NCI-H2107 treated with DMSO at 0.1 percent for 48 hours (cell line): Measurements from ENCODE around the gene ZNF763.
"Not testable (repeated sequence)": the region's sequence is repeated elsewhere in the genome, so short reads cannot be mapped to it uniquely, and the experiment has no call there.

Experiments used
- DNase-seq: peaks from one replicate; lab custom pipeline; 2025; ENCODE audit not compliant: unreplicated experiment; lab: John Stamatoyannopoulos, UW

ZNF763 gene

DNA sequence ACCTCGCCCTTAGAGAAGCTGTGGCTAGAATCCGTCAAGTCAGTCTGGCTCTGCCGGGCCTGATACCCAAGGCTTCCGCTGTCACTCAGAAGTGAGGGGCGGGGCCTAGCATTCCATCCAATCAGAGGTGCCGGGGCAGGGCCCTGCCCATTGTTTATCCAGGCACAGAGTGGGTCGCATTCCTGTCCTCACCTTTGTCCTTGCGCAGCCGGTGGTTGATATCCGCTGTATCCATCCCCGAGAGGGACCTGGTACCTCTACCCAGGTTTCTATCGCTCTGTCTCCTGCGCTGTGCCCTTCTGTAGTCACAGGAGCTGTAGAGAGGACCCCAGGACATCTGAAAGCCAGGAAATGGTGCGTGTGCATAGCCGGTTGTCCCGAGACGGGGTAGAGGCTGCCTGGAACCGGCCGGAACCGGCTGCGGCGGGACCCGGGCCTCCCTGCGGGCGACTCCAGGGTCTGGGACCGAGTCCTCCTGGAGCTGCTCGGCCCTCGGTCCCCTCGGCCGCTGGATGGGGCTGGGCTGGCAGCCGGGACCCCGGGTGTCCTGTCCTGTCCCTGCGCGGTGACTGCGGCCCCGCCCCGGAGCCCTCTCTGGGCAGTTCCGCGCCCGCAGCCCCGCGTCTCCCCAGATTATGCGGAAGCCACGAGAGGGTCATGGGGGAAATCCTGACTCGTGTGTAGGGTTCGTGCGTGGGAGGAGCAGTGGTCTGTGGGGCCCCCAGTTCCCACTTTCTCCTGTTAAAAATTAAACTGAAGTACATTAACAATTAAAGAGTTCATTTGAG is at the start of gene ZNF763:
Gene ZNF763, plus strand, starts transcription at position 183 of the 788 bp plus-strand sequence. Its CDS starts 169 bp downstream, at position 352.
- peak; percentile 12 for DNase-seq

GRCh38 chr19:11921852-11922495 is 42.9 kb upstream of the ZNF763 start:
- DNase-seq: no peak

DNA sequence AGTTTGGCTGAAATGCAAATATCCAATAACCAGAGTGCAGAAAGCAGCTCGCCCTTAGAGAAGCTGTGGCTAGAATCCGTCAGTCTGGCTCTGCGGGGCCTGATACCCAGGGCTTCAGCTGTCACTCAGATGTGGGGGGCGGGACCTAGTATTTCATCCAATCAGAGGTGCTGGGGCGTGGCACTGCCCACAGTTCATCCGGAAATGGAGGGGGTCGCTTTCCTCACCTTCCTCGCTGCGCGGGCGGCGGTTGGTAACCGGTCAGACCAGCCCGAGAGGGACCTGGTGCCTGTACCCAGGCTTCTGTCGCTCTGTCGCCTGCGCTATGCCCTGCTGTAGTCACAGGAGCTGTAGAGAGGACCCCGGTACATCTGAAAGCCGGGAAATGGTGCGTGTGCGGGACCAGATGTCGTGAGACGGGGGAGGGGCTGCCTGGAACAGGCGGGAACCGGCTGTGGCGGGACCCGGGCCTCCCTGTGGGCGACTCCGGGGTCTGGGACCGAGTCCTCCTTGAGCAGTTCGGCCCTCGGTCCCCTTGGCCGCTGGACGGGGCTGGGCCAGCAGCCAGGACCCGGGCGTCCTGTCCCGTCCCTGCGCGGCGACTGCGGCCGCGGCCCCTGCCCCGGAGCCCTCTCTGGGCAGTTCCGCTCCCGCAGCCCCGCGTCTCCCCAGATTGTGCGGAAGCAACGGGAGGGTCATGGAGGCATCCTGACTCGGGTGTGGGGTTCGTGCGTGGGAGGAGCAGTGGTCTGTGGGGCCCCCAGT is 39.8 kb upstream of the ZNF763 start, which contains the start of gene ZNF700:
Gene ZNF700, plus strand, starts transcription at position 222 of the 765 bp plus-strand sequence. Its CDS starts 104 bp downstream, at position 326.
- peak; percentile 85 for DNase-seq

DNA sequence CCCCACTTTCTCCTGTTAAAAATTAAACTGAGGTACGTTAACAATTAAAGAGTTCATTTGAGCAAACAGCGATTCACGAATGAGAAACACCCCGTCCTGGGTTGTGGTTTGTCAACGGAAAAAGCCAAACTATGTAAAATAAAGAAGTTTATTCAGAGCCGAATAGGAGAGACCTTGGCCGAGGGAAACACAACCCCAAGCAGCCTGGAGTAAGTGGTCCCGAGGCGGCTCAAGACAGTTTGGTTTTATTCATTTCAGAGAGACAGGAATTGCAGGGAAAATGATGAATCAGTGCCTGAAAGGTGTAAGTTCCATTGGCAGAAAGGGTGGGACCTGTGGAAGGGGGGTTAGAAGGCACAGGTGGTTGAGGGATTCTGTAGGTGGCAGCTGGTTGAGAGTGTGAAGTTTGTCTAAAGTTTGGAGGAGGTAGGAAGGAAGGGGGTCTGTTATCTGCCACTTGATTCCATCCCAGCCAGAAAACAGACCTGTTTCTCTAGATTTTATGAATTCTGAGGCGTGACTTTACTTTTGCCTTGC is 39.1 kb upstream of the ZNF763 start:
- not testable (repeated sequence) for DNase-seq

GRCh38 chr19:11927227-11927626 is 37.6 kb upstream of the ZNF763 start:
- no peak for DNase-seq

DNA sequence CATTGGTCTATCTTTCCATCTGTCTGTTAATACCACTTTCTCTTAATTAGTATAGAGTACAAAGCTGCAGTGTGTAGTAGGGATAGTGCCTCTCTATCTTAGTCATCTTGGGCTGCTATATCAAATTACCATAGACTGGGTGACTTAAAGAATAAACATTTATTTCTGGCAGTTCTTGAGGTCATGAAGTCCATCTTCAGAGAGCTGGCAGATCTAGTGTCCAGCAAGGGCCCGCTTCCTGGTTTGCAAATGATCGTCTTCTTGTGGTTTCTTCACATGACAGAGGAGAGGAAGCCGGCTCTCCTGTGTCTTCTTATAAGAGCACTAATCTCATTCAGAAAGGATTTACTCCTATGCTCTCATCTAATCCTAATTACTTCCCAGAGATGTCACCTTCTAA is 33.8 kb upstream of the ZNF763 start:
- DNase-seq: no peak

- DNase-seq: no peak
Measured at GRCh38 chr19:11931513-11931912, 33.3 kb upstream of the ZNF763 start.

DNA sequence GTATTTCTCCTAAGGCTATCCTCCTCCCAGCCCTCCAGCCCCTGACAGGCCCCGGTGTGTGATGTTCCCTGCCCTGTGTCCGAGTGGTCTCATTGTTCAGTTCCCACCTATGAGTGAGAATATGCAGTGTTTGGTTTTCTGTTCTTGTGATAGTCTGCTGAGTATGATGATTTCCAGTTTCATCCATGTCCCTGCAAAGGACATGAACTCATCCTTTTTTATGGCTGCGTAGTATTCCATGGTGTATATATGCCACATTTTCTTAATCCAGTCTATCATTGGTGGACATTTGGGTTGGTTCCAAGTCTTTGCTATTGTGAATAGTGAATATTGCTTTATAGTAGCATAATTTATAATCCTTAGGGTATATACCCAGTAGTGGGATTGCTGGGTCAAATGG is 29.0 kb upstream of the ZNF763 start:
- not testable (repeated sequence) for DNase-seq

GRCh38 chr19:11938383-11938782 is 26.5 kb upstream of the ZNF763 start:
- DNase-seq: not testable (repeated sequence)

DNA sequence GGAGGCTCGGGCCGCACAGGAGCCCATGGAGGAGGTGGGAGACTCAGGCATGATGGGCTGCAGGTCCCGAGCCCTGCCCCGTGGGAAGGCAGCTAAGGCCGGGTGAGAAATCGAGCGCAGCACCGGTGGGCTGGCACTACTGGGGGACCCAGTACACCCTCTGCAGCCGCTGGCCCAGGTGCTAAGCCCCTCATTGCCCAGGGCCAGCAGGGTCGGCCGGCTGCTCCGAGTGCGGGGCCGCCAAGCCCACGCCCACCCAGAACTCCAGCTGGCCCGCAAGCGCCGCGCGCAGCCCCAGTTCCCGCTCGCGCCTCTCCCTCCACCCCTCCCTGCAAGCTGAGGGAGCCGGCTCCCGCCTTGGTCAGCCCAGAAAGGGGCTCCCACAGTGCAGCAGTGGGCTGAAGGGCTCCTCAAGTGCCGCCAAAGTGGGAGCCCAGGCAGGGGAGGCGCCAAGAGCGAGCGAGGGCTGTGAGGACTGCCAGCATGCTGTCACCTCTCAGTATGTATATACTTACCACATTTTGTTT is 23.4 kb upstream of the ZNF763 start:
- DNase-seq: not testable (repeated sequence)

DNA sequence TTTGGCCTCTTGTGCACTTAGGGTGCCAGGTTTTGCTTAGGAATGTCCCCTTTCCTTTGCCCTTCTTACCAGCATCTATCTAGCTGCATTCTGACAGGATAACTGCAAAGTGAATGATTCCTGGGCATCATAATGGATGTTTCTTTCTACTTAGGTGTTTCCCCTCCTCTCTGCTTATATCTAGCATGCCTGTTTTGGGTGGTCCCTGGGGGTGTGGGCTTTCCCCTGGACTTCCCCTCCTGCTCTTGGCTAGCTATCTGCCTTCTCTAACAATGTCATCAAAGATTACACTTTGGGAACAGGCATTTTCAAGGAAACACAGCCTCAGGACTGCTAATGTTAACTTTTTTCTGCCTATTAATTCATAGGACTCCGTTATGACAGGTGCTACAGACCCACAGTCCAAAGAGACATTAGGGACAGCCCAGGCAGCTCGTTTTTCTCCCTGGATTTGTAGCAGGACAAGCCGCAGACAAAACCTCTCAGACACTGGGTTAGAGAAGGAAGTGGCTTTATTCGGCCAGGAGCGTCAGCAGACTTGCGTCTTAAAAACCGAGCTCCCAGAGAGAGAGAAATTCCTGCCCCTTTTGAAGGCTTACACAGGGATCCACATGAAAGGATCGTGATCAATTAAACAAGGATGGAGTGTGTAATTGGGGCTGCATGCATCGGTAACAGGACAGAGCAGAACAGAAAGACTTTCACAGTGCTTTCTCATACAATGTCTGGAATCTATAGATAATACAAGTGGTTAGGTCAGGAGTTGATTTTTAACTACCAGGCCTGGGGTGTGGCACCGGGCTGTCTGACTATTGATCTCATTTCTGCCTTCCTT is 22.6 kb upstream of the ZNF763 start:
- DNase-seq: no peak

DNA sequence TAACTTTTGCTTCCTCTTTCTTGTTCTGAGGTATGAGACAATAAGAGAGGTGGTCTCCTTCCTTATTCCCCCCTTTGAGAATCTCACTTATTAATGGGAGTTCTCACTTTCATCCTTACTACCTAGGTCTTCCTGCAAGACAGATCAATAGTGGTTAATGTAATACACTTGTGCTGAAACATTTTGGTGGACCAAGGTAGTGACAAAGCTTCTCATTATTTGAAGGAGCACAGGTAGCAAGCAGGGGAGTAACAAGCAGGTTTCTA is 22.1 kb upstream of the ZNF763 start:
- no peak for DNase-seq

- DNase-seq: no peak
Measured at GRCh38 chr19:11944656-11945055, 20.2 kb upstream of the ZNF763 start.

DNA sequence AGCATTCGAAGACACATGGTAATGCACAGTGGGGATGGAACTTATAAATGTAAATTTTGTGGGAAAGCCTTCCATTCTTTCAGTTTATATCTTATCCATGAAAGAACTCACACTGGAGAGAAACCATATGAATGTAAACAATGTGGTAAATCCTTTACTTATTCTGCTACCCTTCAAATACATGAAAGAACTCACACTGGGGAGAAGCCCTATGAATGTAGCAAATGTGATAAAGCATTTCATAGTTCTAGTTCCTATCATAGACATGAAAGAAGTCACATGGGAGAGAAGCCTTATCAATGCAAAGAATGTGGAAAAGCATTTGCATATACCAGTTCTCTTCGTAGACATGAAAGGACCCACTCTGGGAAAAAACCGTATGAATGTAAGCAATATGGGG is 16.2 kb upstream of the ZNF763 start:
- no peak for DNase-seq

DNA sequence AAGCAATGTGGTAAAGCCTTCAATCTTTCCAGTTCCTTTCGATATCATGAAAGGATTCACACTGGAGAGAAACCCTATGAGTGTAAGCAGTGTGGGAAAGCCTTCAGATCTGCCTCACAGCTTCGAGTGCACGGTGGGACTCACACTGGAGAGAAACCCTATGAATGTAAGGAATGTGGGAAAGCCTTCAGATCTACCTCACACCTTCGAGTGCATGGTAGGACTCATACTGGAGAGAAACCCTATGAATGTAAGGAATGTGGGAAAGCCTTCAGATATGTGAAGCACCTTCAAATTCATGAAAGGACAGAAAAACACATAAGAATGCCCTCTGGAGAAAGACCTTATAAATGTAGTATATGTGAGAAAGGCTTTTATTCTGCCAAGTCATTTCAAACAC is 15.6 kb upstream of the ZNF763 start:
- DNase-seq: no peak

DNA sequence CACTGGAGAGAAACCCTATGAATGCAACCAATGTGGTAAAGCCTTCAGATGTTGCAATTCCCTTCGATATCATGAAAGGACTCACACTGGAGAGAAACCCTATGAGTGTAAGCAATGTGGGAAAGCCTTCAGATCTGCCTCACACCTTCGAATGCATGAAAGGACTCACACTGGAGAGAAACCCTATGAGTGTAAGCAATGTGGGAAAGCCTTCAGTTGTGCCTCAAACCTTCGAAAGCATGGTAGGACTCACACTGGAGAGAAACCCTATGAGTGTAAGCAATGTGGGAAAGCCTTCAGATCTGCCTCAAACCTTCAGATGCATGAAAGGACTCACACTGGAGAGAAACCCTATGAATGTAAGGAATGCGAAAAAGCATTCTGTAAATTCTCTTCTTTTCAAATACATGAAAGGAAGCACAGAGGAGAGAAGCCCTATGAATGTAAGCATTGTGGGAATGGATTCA is 15.2 kb upstream of the ZNF763 start:
- DNase-seq: not testable (repeated sequence)

- DNase-seq: no peak
Measured at GRCh38 chr19:11950312-11950711, 14.5 kb upstream of the ZNF763 start.

- no peak for DNase-seq
Measured at GRCh38 chr19:11963566-11964355, 1.1 kb upstream of the ZNF763 start.

- DNase-seq: no peak
Measured at GRCh38 chr19:11964496-11964857, 363 bp upstream of the ZNF763 start.

DNA sequence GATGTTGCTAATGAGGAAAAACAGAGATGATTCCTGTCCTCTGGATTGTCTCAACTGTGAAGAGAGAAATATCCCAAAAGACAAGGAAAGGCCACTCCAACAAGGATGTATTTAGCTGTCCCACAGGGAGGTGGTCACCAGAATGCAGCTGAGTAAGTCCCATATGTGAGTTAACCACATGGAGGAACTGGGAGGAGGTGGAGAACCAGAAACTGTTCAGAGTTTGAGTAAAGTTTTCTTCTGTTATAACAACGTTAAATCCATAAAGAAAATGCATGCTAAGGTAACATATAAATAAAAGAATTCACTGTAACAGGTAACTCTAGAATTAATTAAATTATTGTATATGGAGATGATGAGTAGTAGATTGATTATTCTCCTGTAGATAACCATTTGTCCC is 5.3 kb downstream of the ZNF763 start:
- DNase-seq: no peak
